LHCN-M2 (cell line): ENCODE measurements around the gene ARL2. TPM values are rescaled to one million over a fixed set of nuclear protein-coding genes. Genes with fewer than 3 reads are reported as not detected.
"Not testable (repeated sequence)": the region's sequence is repeated elsewhere in the genome, so short reads cannot be mapped to it uniquely, and the experiment has no call there.

Experiments
- DNase-seq: peaks from one replicate; pipeline ENCODE4 v3.0.0-alpha.2; 2012; ENCODE audit warnings: low read depth
- polyA plus RNA-seq: library from polyadenylated mRNA; unstranded; fragments of >200 nt; gene quantifications from one replicate; pipeline ENCODE4 v1.2.1, GENCODE V29; 2012; ENCODE audit warnings: missing spikeins
- total RNA-seq: library from RNA; depleted of rRNA; stranded (reverse); fragments of >200 nt; gene quantifications from 2 replicates; pipeline ENCODE4 v1.2.3, GENCODE V29; 2014; rRNA removed

Gene ARL2
- 102 and 115 TPM in 2 replicates for total RNA-seq
- 136 TPM for polyA plus RNA-seq

- peak; percentile 88 for DNase-seq
These were observed at the start of gene ARL2 for GRCh38 chr11:65013888-65014725. Gene ARL2 (plus strand): TSS chr11:65014160. CDS start chr11:65014208, 48 bp downstream.

- DNase-seq = no peak
These were observed 46.6 kb upstream of the ARL2 start for GRCh38 chr11:64967375-64967774.

- DNase-seq = no peak
These were observed 44.8 kb upstream of the ARL2 start for GRCh38 chr11:64969209-64969608.

GRCh38 chr11:64970731-64971151 lies 43.2 kb upstream of the ARL2 start:
- DNase-seq = no peak

- no peak for DNase-seq
These were observed 42.3 kb upstream of the ARL2 start, which contains the start of gene MAJIN for GRCh38 chr11:64971421-64972233. Gene MAJIN (minus strand): TSS chr11:64972108. CDS start chr11:64959405, 12,703 bp downstream.

GRCh38 chr11:64974124-64974523 lies 39.8 kb upstream of the ARL2 start:
- DNase-seq = no peak

GRCh38 chr11:64976651-64977050 lies 37.3 kb upstream of the ARL2 start:
- DNase-seq = no peak

- DNase-seq = not testable (repeated sequence)
These were observed 30.6 kb upstream of the ARL2 start for GRCh38 chr11:64983339-64983738.

- DNase-seq = no peak
These were observed 25.7 kb upstream of the ARL2 start for GRCh38 chr11:64987998-64988854.

GRCh38 chr11:64989416-64989815 lies 24.5 kb upstream of the ARL2 start:
- no peak for DNase-seq

GRCh38 chr11:64990222-64990923 lies 23.6 kb upstream of the ARL2 start:
- DNase-seq = no peak

GRCh38 chr11:64994318-64994717 lies 19.6 kb upstream of the ARL2 start:
- DNase-seq = no peak

GRCh38 chr11:64996327-64996709 lies 17.6 kb upstream of the ARL2 start:
- DNase-seq = no peak

GRCh38 chr11:64996710-64997380 lies 17.1 kb upstream of the ARL2 start, which contains the start of gene BATF2:
Gene BATF2 (minus strand): TSS chr11:64996971. CDS start chr11:64996914, 57 bp downstream.
- peak; percentile 83 for DNase-seq

GRCh38 chr11:64998141-64998540 lies 15.8 kb upstream of the ARL2 start:
- DNase-seq = no peak

GRCh38 chr11:64998690-64999431 lies 15.1 kb upstream of the ARL2 start:
- no peak for DNase-seq

- no peak for DNase-seq
These were observed 14.5 kb upstream of the ARL2 start for GRCh38 chr11:64999478-64999877.

GRCh38 chr11:65002706-65003105 lies 11.3 kb upstream of the ARL2 start:
- DNase-seq = no peak

GRCh38 chr11:65003282-65003681 lies 10.7 kb upstream of the ARL2 start:
- peak; percentile 22 for DNase-seq
